GM18508 (cell line): ENCODE data around the gene DMRTC1.
"Not testable (repeated sequence)": the region's sequence is repeated elsewhere in the genome, so short reads cannot be mapped to it uniquely, and the experiment has no call there.

Experiments
- ATAC-seq: cut with Tn5 transposase; IDR thresholded peaks from one replicate; pipeline ENCODE4 v1.9.1; 2021; ENCODE audit warnings: moderate number of reproducible peaks; ENCODE audit not compliant: insufficient read depth, unreplicated experiment

The DMRTC1 gene, protein sequence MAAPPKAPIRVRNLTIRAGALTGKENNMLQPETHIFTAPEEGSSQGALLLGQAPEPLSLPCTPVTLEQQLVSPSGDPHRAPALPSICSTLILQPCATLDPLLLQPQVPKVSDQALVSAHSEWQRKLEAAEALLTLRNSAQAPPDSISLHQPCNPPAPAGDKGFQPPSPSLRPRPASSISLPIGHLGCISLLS

DNA sequence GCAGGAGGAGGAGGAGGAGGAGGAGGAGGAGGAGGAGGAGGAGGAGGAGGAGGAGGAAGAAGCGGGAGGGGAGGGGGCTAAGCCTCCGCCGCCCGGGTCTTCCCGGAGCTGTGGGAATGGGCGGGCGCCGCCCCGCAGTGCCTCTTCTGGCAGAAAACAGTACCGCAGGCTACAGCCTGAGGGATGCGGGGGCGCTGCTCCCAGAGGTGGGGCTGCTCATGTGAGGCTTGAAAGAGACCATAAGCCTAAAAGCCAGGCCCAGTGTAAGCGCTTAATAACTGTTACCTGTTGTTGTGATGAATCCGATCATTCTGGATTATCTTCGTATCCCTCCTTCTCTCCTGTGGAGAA lies at the start of gene DMRTC1:
TSS of gene DMRTC1 (minus strand) at position 19 of the 351 bp plus-strand sequence. CDS start 68,143 bp downstream, outside the sequence.
- peak; percentile 64 for ATAC-seq

DNA sequence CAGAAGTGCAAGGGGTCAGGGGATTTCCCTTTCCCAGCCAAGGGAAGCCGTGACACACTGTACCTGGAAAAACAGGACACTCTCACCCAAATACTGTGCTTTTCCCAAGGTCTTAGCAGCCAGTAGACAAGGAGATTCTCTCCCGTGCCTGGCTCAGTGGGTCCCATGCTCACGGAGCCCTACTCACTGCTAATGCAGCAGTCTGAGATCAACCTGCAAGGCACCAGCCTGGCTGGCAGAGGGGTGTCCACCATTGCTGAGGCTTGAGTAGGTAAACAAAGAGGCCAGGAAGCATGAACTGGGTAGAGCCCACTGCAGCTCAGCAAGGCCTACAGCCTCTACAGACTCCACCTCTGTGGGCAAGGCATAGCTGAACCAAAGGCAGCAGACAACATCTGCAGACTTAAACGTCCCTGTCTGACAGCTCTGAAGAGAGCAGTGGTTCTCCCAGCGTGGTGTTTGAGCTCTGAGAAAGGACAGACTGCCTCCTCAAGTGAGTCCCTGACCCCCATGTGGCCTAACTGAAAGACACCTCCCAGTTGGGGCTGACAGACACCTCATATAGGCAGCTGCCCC lies 37.3 kb upstream of the DMRTC1 start:
- not testable (repeated sequence) for ATAC-seq

DNA sequence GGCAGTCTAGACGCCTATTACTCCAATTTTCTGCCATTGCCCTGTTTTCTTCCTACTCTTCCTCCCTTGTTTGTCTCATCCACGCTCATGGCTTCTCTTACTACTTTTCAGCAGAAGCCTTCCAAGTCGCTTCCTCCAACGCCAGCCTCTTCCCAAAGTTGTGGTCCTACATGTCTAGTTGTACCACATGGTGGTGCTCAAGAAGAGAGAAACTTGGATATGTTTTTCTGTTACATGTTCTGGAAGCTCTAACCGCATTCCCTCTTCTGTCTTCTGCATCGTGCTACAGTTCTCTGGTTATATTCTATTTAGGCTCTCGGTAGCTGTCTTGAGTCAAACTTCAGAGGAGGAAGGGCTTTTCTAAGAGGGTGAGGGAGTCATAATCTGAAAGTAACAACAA lies 31.2 kb upstream of the DMRTC1 start:
- not testable (repeated sequence) for ATAC-seq

DNA sequence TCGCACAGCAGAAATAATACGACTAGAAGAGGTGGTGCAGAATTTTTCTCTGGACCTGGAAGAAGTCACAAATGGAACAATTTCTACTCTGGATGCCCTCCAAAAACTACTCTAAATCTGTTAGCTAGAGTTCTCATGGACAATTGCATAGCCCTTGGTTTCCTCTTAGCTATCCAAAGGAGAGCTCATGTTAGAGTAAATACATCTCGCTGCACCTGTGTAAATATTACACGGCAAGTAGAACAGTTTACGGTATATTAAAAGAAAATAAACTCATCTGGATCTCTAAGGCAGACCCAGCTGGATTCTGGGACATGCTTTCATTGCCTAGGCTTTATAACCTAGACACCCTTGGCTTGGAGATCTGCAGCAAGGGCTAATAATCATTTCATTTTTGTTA lies 28.2 kb upstream of the DMRTC1 start:
- ATAC-seq = not testable (repeated sequence)

DNA sequence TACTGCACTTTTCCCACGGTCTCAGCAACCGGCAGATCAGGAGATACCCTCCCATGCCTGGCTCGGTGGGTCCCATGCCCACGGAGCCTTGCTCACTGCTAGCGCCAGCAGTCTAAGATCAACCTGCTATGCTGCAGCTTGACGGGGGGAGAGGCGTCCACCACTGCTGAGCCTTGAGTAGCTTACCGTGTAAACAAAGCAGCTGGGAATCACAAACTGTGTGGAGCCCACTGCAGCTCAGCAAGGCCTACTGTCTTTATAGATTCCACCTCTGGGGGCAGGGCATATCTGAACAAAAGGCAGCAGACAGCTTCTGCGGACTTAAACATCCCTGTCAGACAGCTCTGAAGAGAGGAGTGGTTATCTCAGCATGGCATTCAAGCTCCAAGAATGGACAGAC lies 16.3 kb upstream of the DMRTC1 start:
- not testable (repeated sequence) for ATAC-seq

GRCh38 chrX:72943035-72943818 lies 410 bp downstream of the DMRTC1 start:
- ATAC-seq = peak; percentile 75

GRCh38 chrX:72942272-72942671 lies 1.4 kb downstream of the DMRTC1 start:
- ATAC-seq = not testable (repeated sequence)

DNA sequence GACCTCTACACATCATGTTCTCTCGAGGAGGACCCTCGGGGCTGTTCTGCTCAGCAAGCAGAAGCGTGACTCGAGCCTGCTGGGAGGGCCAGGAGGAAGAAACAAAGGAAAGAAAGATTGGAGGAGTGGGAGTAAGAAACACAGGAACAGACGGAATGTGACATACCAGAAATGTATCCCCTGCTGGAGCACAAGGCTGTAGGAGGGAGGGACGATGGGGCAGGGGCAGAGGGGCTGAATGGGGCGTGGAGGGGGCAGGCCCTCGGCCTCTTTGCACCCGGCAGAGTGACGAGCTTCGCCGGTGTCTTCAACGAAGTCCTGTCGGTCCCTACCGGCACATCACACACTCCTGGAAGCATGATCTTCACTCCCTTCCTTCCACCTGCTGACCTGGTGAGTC lies 5.7 kb downstream of the DMRTC1 start, which contains the start of gene FAM236A:
TSS of gene FAM236A (plus strand) at position 301 of the 400 bp plus-strand sequence. CDS start at position 358, 57 bp downstream.
- not testable (repeated sequence) for ATAC-seq

DNA sequence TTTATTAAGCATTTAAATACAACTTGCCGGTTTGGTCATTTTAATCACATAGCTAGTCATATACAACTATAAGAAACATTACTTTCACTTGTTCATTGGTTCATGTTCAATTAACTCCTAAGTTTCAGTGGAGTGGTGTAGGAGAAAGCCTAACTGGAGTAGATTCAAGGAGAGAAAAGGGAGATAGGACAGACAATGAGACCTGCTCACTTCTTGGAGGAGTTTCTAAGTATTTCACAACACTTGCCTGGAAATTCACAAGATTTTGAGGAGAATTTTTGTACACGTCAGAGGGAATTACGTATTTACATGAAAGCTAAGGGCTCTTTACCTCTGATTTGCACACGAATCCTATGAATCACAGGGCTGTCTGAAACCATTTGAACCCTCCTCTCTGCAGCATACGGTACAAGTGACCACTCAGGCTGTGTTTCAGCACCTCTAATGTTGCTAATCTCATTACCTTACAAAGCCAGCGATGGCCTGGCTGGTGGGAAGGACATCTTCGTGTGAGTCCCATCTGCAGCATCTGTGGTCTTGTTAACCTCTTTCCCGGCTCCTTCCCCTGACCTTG lies 6.7 kb downstream of the DMRTC1 start:
- not testable (repeated sequence) for ATAC-seq

GRCh38 chrX:72936455-72936854 lies 7.2 kb downstream of the DMRTC1 start:
- ATAC-seq = not testable (repeated sequence)

DNA sequence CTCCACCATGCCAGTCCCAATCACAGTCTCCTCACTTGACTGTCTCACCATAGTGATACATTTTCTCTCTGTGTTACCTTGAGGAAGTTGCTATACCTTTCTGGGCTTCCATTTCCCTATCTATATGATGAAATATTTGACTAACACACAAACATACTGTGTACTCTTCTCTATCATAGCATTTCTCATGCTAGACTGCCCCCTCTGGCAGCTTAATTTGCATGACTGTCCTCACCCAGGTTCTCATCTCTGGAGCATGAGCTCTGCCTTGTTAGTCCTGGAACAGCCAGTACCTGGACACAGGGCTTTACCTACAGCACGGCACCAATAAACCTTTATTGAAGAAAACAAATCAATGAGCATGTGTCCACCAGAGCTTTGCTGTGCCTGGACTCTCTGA lies 11.4 kb downstream of the DMRTC1 start:
- ATAC-seq = not testable (repeated sequence)

GRCh38 chrX:72916096-72916495 lies 27.5 kb downstream of the DMRTC1 start:
- not testable (repeated sequence) for ATAC-seq

DNA sequence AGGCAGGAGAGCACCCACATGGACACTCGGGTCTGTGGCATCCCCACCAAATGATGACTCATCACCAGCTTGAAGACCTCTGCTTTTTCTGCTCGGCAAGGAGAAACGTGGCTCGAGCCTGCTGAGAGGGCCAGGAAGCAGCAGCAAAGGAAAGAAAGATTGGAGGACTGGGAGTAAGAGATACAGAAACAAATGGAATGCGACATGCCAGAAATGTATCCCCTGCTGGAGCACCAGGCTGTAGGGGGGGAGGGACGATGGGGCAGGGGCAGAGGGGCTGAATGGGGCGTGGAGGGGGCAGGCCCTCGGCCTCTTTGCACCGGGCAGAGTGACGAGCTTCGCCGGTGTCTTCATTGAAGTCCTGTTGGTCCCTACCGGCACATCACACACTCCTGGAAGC lies 31.3 kb downstream of the DMRTC1 start, which contains the start of gene FAM236C:
TSS of gene FAM236C (plus strand) at position 301 of the 400 bp plus-strand sequence. CDS start 100 bp downstream, outside the sequence.
- ATAC-seq = not testable (repeated sequence)

- ATAC-seq = not testable (repeated sequence)
These were observed 53.9 kb downstream of the DMRTC1 start for GRCh38 chrX:72889740-72890139.

- ATAC-seq = not testable (repeated sequence)
These were observed 60.7 kb downstream of the DMRTC1 start for GRCh38 chrX:72882898-72883297.

- not testable (repeated sequence) for ATAC-seq
These were observed 106.1 kb downstream of the DMRTC1 start for GRCh38 chrX:72837532-72837931.

DNA sequence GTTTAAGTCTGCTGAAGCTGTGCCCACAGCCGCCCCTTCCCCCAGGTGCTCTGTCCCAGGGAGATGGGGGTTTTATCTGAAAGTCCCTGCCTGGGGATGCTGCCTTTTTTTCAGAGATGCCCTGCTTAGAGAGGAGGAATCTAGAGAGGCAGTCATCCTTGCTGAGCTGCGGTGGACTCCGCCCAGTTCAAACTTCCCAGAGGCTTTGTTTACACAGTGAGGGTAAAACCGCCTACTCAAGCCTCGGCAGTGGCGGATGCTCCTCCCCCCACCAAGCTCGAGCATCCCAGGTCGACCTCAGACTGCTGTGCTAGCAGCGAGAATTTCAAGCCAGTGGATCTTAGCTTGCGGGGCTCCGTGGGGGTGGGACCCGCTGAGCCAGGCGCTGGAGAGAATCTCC lies 112.9 kb downstream of the DMRTC1 start:
- ATAC-seq = not testable (repeated sequence)
